ENCODE data around the gene FEM1C. TPM values are rescaled to one million over a fixed set of nuclear protein-coding genes. Genes with fewer than 3 reads are reported as not detected.

FEM1C gene
- total RNA-seq, 2 experiments from 2014 or later: 5.6 to 9.0 TPM

GRCh38 chr5:115571441-115571878 is 26.9 kb upstream of the FEM1C start:
- TF ChIP-seq CTCF (conservative IDR thresholded peaks at IDR 0.05; ENCODE audit: low read length) (no peak), EZH2phosphoT487 (IDR thresholded peaks at IDR 0.05; ENCODE audit: borderline replicate concordance, low read depth, low read length) (no peak)

GRCh38 chr5:115568668-115569067 is 24.1 kb upstream of the FEM1C start:
- no peaks in the 10 kb centered on the region for H3K4me1 ChIP-seq (ENCODE audit: insufficient read depth, low read length, poor library complexity, severe bottlenecking)
- H3K4me3 ChIP-seq (ENCODE audit: low read depth, low read length, poor library complexity, severe bottlenecking): no peak overlapping the region
- no peaks in the 10 kb centered on the region for H4K20me1 ChIP-seq (ENCODE audit: insufficient read depth, low read length)
- POLR2A ChIA-PET: interaction anchor here (0.6 to 0.8 kb wide), 3 partner anchors 24 to 179 kb away, joined by 3 to 4 read pairs (median 3); no protein-coding TSS in a partner anchor
- no peaks in the 10 kb centered on the region for H3K9me2 ChIP-seq (ENCODE audit: insufficient read depth, low read length)
- H3K36me3 ChIP-seq (ENCODE audit: insufficient read depth, low read length): no peaks in the 10 kb centered on the region
- DNase-seq (ENCODE audit: low spot score): no peak
- CTCF ChIA-PET (ENCODE audit: unreplicated experiment): no interaction called here
- intact Hi-C loops (cut with micrococcal nuclease; ENCODE audit: unreplicated experiment): no loop called here
- no peak overlapping the region for H3K27ac ChIP-seq (ENCODE audit: low read depth, low read length, poor library complexity, severe bottlenecking)
- H3K79me2 ChIP-seq (ENCODE audit: insufficient read depth, low read depth, low read length): no peaks in the 10 kb centered on the region
- H2AFZ ChIP-seq (ENCODE audit: low read length): no peak overlapping the region
- no TSS peak for BruUV-seq (replicated peaks)
- no peak overlapping the region for H3K4me2 ChIP-seq (ENCODE audit: low read length)
- no peaks in the 10 kb centered on the region for H3K9me3 ChIP-seq (ENCODE audit: low read length)
- no peak for TF ChIP-seq CTCF (conservative IDR thresholded peaks at IDR 0.05; ENCODE audit: low read length)

More at GRCh38 chr5:115571441-115571878, 26.9 kb upstream of the FEM1C start:
- POLR2A ChIA-PET: interaction anchor here (0.7 to 1.8 kb wide), 7 partner anchors 9 to 262 kb away, joined by 3 to 6 read pairs (median 4); no protein-coding TSS in a partner anchor
- H3K9me3 ChIP-seq (ENCODE audit: low read length): no peaks in the 10 kb centered on the region
- H3K27ac ChIP-seq (ENCODE audit: low read depth, low read length, poor library complexity, severe bottlenecking): no peak overlapping the region
- no peaks in the 10 kb centered on the region for H3K36me3 ChIP-seq (ENCODE audit: insufficient read depth, low read length)
- H3K79me2 ChIP-seq (ENCODE audit: insufficient read depth, low read depth, low read length): no peaks in the 10 kb centered on the region
- no peak overlapping the region for H2AFZ ChIP-seq (ENCODE audit: low read length)
- H3K4me1 ChIP-seq (ENCODE audit: insufficient read depth, low read length, poor library complexity, severe bottlenecking): no peaks in the 10 kb centered on the region
- BruUV-seq (replicated peaks): no TSS peak
- intact Hi-C loops (cut with micrococcal nuclease; ENCODE audit: unreplicated experiment): loop anchor here (5.0 kb wide), 1 partner anchor 474 kb away; no protein-coding TSS in a partner anchor
- no peak overlapping the region for H3K4me3 ChIP-seq (ENCODE audit: low read depth, low read length, poor library complexity, severe bottlenecking)
- H3K9me2 ChIP-seq (ENCODE audit: insufficient read depth, low read length): no peaks in the 10 kb centered on the region
- H3K4me2 ChIP-seq (ENCODE audit: low read length): no peak overlapping the region
- H4K20me1 ChIP-seq (ENCODE audit: insufficient read depth, low read length): no peaks in the 10 kb centered on the region
- no peak for DNase-seq (ENCODE audit: low spot score)
- CTCF ChIA-PET (ENCODE audit: unreplicated experiment): no interaction called here

DNA sequence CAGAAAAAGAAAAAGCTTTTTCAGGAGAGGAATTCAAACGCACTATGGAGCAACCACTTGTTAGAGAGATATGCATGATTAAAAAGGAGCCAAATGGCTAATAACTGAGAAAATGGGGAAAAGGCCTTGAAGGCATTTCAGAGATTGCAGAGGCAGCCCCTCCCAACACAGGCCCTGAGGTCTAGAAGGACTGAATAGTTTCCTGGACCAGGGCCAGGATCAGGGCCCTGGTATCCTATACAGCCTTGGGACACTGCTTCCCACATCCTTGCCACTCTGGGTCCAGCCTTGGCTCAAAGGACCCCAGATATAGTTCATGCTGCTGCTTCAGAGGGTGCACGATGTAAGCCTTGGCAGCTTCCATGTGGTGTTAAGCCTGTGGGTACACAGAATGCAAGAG is 20.7 kb upstream of the FEM1C start:
- no peaks in the 10 kb centered on the region for H3K36me3 ChIP-seq (ENCODE audit: insufficient read depth, low read length)

More for the DNA sequence above, 20.7 kb upstream of the FEM1C start:
- BruUV-seq (replicated peaks): no TSS peak
- Histone ChIP-seq H3K79me2 (ENCODE audit: insufficient read depth, low read depth, low read length) (no peaks in the 10 kb centered on the region), H3K27ac (ENCODE audit: low read depth, low read length, poor library complexity, severe bottlenecking) (no peak overlapping the region), H2AFZ (ENCODE audit: low read length) (no peak overlapping the region), H3K4me3 (ENCODE audit: low read depth, low read length, poor library complexity, severe bottlenecking) (no peak overlapping the region), H3K9me3 (ENCODE audit: low read length) (no peaks in the 10 kb centered on the region), H3K4me2 (ENCODE audit: low read length) (no peak overlapping the region), H3K4me1 (ENCODE audit: insufficient read depth, low read length, poor library complexity, severe bottlenecking) (no peaks in the 10 kb centered on the region), H3K9me2 (ENCODE audit: insufficient read depth, low read length) (no peaks in the 10 kb centered on the region), H4K20me1 (ENCODE audit: insufficient read depth, low read length) (no peaks in the 10 kb centered on the region)
- CTCF ChIA-PET (ENCODE audit: unreplicated experiment): no interaction called here
- no peak for DNase-seq (ENCODE audit: low spot score)
- TF ChIP-seq CTCF (conservative IDR thresholded peaks at IDR 0.05; ENCODE audit: low read length) (no peak), EZH2phosphoT487 (IDR thresholded peaks at IDR 0.05; ENCODE audit: borderline replicate concordance, low read depth, low read length) (no peak)
- intact Hi-C loops (cut with micrococcal nuclease; ENCODE audit: unreplicated experiment): no loop called here
- POLR2A ChIA-PET: no interaction called here
